Neural progenitor cell (in vitro differentiated cells): ENCODE data around the gene AP1S1.

Experiments used
- EZH2 ChIP-seq: fragments of 200-600 bp; sonication (generic); IDR thresholded peaks from 2 replicates; pipeline ENCODE4 v1.6.1; 2017; ENCODE audit warnings: antibody characterized with exemption, mild to moderate bottlenecking, moderate library complexity
- TF ChIP-seq, protein P1 (sequence below): fragments of 200-600 bp; sonication (generic); IDR thresholded peaks from 2 replicates; pipeline ENCODE4 v1.5.1; 2017; ENCODE audit warnings: antibody characterized with exemption, mild to moderate bottlenecking

DNA sequence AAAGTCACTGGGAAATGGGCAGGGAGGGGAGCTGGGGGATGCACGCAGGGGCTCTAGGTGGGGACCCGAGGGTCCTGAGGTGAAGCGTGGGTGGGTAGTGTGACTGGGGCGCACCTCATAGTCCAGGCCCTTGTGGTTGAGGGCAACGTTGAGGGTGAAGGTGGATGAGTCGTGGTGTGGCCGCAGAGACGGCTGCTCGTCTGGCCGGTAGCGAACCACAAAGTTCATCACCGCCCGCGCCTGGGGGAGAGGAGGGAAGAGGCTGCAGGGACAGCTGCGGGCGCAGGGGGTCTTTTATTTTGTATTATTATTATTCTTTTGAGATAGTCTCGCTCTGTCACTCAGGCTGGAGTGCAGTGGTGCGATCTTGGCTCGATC, 52.4 kb downstream of the AP1S1 start:
- TF ChIP-seq, protein P1, sequence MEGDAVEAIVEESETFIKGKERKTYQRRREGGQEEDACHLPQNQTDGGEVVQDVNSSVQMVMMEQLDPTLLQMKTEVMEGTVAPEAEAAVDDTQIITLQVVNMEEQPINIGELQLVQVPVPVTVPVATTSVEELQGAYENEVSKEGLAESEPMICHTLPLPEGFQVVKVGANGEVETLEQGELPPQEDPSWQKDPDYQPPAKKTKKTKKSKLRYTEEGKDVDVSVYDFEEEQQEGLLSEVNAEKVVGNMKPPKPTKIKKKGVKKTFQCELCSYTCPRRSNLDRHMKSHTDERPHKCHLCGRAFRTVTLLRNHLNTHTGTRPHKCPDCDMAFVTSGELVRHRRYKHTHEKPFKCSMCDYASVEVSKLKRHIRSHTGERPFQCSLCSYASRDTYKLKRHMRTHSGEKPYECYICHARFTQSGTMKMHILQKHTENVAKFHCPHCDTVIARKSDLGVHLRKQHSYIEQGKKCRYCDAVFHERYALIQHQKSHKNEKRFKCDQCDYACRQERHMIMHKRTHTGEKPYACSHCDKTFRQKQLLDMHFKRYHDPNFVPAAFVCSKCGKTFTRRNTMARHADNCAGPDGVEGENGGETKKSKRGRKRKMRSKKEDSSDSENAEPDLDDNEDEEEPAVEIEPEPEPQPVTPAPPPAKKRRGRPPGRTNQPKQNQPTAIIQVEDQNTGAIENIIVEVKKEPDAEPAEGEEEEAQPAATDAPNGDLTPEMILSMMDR: no peak
- TF ChIP-seq EZH2: no peak
